ENCODE results near the gene CD109.

The CD109 gene

DNA sequence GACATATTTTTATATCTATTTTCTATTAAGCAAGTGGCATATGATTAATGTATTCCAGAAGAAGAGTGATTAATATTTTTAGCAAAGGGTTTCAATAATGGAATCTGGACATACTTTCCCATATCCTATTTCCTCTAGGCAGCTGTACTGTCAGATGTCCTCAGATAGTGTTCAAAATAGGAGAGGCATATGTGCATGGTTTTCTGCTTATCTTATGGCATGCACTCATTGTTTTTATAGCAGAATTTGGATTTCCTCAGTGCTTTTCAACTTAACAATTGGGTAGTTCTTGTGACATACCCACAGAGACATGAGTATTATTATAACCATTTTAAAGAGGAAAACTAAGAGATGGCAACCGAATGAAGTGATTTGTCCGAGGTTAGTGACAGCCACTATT lies 29.6 kb upstream of the CD109 start:
- ATAC-seq = peak; percentile 76
- TF ChIP-seq ZNF8 (CRISPR knock-in tag; IDR thresholded peaks at IDR 0.05) = no peak
- TF ChIP-seq, protein P1, sequence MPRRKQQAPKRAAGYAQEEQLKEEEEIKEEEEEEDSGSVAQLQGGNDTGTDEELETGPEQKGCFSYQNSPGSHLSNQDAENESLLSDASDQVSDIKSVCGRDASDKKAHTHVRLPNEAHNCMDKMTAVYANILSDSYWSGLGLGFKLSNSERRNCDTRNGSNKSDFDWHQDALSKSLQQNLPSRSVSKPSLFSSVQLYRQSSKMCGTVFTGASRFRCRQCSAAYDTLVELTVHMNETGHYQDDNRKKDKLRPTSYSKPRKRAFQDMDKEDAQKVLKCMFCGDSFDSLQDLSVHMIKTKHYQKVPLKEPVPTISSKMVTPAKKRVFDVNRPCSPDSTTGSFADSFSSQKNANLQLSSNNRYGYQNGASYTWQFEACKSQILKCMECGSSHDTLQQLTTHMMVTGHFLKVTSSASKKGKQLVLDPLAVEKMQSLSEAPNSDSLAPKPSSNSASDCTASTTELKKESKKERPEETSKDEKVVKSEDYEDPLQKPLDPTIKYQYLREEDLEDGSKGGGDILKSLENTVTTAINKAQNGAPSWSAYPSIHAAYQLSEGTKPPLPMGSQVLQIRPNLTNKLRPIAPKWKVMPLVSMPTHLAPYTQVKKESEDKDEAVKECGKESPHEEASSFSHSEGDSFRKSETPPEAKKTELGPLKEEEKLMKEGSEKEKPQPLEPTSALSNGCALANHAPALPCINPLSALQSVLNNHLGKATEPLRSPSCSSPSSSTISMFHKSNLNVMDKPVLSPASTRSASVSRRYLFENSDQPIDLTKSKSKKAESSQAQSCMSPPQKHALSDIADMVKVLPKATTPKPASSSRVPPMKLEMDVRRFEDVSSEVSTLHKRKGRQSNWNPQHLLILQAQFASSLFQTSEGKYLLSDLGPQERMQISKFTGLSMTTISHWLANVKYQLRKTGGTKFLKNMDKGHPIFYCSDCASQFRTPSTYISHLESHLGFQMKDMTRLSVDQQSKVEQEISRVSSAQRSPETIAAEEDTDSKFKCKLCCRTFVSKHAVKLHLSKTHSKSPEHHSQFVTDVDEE (CRISPR knock-in tag; IDR thresholded peaks at IDR 0.05) = no peak
- no peak for TF ChIP-seq ZNF70 (CRISPR knock-in tag; IDR thresholded peaks at IDR 0.05)
- TF ChIP-seq ARNTL (CRISPR knock-in tag; IDR thresholded peaks at IDR 0.05; ENCODE audit: borderline replicate concordance, low read depth) = no peak
- TF ChIP-seq CSDC2 (CRISPR knock-in tag; IDR thresholded peaks at IDR 0.05) = no peak
- TF ChIP-seq ZFP30 (CRISPR knock-in tag; IDR thresholded peaks at IDR 0.05) = no peak
- no peak for TF ChIP-seq ESRRG (CRISPR knock-in tag; IDR thresholded peaks at IDR 0.05)
- TF ChIP-seq TOX (CRISPR knock-in tag; IDR thresholded peaks at IDR 0.05; ENCODE audit: borderline replicate concordance) = no peak
- TF ChIP-seq PPARA (CRISPR knock-in tag; IDR thresholded peaks at IDR 0.05; ENCODE audit: borderline replicate concordance) = no peak
- no peak for TF ChIP-seq ISL1 (CRISPR knock-in tag; IDR thresholded peaks at IDR 0.05)
- TF ChIP-seq ZFP3 (CRISPR knock-in tag; IDR thresholded peaks at IDR 0.05) = no peak

DNA sequence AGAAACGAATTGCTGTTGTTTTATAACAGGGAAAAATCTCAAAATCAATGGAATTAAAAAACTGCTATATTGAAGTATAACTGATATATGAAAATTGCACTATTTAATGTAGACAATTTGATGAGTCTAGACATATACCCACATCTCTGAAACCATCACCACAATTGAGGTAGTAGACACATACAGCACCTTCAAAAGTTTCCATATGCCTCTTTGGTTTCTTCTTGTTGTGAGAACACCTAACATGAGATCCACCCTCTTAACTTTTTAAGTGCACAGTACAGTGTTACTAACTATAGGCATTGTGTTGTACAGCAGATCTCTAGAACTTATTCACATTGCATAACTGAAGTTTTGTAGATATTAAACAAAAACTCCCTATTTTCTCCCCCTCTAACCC lies 28.2 kb upstream of the CD109 start:
- TF ChIP-seq ZNF8 (CRISPR knock-in tag; IDR thresholded peaks at IDR 0.05) (no peak), GLIS3 (CRISPR knock-in tag; IDR thresholded peaks at IDR 0.05) (no peak), TOX (CRISPR knock-in tag; IDR thresholded peaks at IDR 0.05; ENCODE audit: borderline replicate concordance) (no peak), SNAI2 (CRISPR knock-in tag; IDR thresholded peaks at IDR 0.05) (no peak), ZFP30 (CRISPR knock-in tag; IDR thresholded peaks at IDR 0.05) (no peak), ZFP3 (CRISPR knock-in tag; IDR thresholded peaks at IDR 0.05) (no peak), ZC3H10 (CRISPR knock-in tag; IDR thresholded peaks at IDR 0.05) (no peak), RARB (CRISPR knock-in tag; IDR thresholded peaks at IDR 0.05) (no peak), ARNTL (CRISPR knock-in tag; IDR thresholded peaks at IDR 0.05; ENCODE audit: borderline replicate concordance, low read depth) (no peak), TCF4 (CRISPR knock-in tag; IDR thresholded peaks at IDR 0.05; ENCODE audit: borderline replicate concordance) (no peak), PPARA (CRISPR knock-in tag; IDR thresholded peaks at IDR 0.05; ENCODE audit: borderline replicate concordance) (no peak), ZNF565 (CRISPR knock-in tag; conservative IDR thresholded peaks at IDR 0.05; ENCODE audit: low read depth) (no peak), ISL1 (CRISPR knock-in tag; IDR thresholded peaks at IDR 0.05) (no peak), BACH2 (CRISPR knock-in tag; IDR thresholded peaks at IDR 0.05; ENCODE audit: borderline replicate concordance) (no peak), ESRRG (CRISPR knock-in tag; IDR thresholded peaks at IDR 0.05) (no peak), OSR1 (CRISPR knock-in tag; IDR thresholded peaks at IDR 0.05) (no peak)
- TF ChIP-seq, protein P2, sequence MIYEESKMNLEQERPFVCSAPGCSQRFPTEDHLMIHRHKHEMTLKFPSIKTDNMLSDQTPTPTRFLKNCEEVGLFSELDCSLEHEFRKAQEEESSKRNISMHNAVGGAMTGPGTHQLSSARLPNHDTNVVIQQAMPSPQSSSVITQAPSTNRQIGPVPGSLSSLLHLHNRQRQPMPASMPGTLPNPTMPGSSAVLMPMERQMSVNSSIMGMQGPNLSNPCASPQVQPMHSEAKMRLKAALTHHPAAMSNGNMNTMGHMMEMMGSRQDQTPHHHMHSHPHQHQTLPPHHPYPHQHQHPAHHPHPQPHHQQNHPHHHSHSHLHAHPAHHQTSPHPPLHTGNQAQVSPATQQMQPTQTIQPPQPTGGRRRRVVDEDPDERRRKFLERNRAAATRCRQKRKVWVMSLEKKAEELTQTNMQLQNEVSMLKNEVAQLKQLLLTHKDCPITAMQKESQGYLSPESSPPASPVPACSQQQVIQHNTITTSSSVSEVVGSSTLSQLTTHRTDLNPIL (CRISPR knock-in tag; IDR thresholded peaks at IDR 0.05; ENCODE audit: low read depth) = no peak
- TF ChIP-seq, protein P3, sequence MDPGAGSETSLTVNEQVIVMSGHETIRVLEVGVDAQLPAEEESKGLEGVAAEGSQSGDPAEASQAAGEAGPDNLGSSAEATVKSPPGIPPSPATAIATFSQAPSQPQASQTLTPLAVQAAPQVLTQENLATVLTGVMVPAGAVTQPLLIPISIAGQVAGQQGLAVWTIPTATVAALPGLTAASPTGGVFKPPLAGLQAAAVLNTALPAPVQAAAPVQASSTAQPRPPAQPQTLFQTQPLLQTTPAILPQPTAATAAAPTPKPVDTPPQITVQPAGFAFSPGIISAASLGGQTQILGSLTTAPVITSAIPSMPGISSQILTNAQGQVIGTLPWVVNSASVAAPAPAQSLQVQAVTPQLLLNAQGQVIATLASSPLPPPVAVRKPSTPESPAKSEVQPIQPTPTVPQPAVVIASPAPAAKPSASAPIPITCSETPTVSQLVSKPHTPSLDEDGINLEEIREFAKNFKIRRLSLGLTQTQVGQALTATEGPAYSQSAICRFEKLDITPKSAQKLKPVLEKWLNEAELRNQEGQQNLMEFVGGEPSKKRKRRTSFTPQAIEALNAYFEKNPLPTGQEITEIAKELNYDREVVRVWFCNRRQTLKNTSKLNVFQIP (CRISPR knock-in tag; IDR thresholded peaks at IDR 0.05; ENCODE audit: borderline replicate concordance, low read depth) = no peak
- TF ChIP-seq, protein P1 (CRISPR knock-in tag; IDR thresholded peaks at IDR 0.05) = no peak
- TF ChIP-seq, protein P4, sequence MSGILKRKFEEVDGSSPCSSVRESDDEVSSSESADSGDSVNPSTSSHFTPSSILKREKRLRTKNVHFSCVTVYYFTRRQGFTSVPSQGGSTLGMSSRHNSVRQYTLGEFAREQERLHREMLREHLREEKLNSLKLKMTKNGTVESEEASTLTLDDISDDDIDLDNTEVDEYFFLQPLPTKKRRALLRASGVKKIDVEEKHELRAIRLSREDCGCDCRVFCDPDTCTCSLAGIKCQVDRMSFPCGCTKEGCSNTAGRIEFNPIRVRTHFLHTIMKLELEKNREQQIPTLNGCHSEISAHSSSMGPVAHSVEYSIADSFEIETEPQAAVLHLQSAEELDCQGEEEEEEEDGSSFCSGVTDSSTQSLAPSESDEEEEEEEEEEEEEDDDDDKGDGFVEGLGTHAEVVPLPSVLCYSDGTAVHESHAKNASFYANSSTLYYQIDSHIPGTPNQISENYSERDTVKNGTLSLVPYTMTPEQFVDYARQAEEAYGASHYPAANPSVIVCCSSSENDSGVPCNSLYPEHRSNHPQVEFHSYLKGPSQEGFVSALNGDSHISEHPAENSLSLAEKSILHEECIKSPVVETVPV (CRISPR knock-in tag; IDR thresholded peaks at IDR 0.05) = no peak
- no peak for ATAC-seq

All from SK-N-SH treated with all-trans-retinoic acid at 6 μM for 48 hours (cell line).